Ascending aorta (tissue), 2 donors: ENCODE results near the gene GSTO1. TPM values are rescaled to one million over a fixed set of nuclear protein-coding genes. Genes with fewer than 3 reads are reported as not detected.

Source experiments
- DNase-seq, 2 donors: peaks; one replicate each; pipeline ENCODE4 v3.0.0-alpha.2; 2019; ENCODE audit warnings: low spot score in 2 of 2
- H3K27ac ChIP-seq, 2 donors: fragments of 200-600 bp; sonication (generic); one replicate each; pipeline ENCODE4 v1.5.1; 2016 to 2017; ENCODE audit warnings: mild to moderate bottlenecking in 1 of 2
- H3K27me3 ChIP-seq: fragments of 200-600 bp; sonication (generic); one replicate; pipeline ENCODE4 v1.5.1; 2017
- H3K36me3 ChIP-seq, 2 donors: fragments of 200-600 bp; sonication (generic); one replicate each; pipeline ENCODE4 v1.5.1; 2016
- H3K4me1 ChIP-seq, 2 donors: fragments of 200-600 bp; sonication (generic); one replicate each; pipeline ENCODE4 v1.5.1; 2016 to 2017; ENCODE audit warnings: mild to moderate bottlenecking in 1 of 2
- H3K4me3 ChIP-seq, 2 donors: fragments of 200-600 bp; sonication (generic); one replicate each; pipeline ENCODE4 v1.5.1; 2016 to 2017; ENCODE audit warnings: mild to moderate bottlenecking in 1 of 2
- H3K9me3 ChIP-seq, 2 donors: fragments of 200-600 bp; sonication (generic); one replicate each; pipeline ENCODE4 v1.5.1; 2016
- CTCF ChIP-seq, 3 experiments: fragments of 200-600 bp in 2 of 3; fragments of 450-650 bp in 1 of 3; sonication (generic) in 2 of 3; IDR thresholded peaks; one replicate each; pipeline ENCODE4 v1.5.1; 2016 to 2019; ENCODE audit warnings: antibody characterized with exemption in 3 of 3, mild to moderate bottlenecking in 1 of 3, moderate library complexity in 1 of 3
- intact Hi-C: fragments of 100-400 bp; cut with DNase I; formaldehyde crosslinking; loops from one replicate; pipeline ENCODE4 v1.15.1; 2023
- total RNA-seq: library from RNA; depleted of rRNA; stranded (reverse); fragments of >200 nt; gene quantifications from one replicate; pipeline ENCODE4 v1.1.0, GENCODE V29; 2016

The GSTO1 gene
- total RNA-seq, 1 donor from 2014 or later: 62.2 TPM

DNA sequence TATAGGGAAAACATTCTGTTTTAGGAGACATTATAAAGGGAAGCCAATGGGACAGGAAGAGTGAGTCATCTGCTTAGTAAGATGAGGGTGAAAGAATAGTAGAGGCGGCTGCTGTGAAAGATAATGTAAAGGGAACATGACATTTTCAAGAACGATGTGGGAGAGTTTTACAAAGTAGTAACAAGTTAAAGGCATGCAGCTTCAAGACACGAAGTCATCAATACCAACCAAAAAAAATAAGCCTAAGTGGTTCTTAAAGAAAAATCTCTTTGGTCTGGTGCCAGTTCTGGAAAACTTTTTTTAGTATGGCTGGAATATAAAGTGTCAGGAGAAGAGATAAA lies 6.1 kb downstream of the GSTO1 start:
- H3K4me3 ChIP-seq: no peak overlapping the region
- no peaks in the 10 kb centered on the region for H3K9me3 ChIP-seq
- intact Hi-C loops: no loop called here
- no peak for TF ChIP-seq CTCF (IDR thresholded peaks at IDR 0.05)
- peak overlapping the region; percentile 53 to 60 for H3K27ac ChIP-seq
- no peak for DNase-seq
- H3K27me3 ChIP-seq: no peaks in the 10 kb centered on the region
- peaks cover 0 to 21% of the 10 kb centered on the region in 2 donors for H3K4me1 ChIP-seq
- H3K36me3 ChIP-seq: peaks cover 25 to 58% of the 10 kb centered on the region in 2 donors

GRCh38 chr10:104262055-104262454 lies 7.4 kb downstream of the GSTO1 start:
- Histone ChIP-seq H3K27ac (no peak overlapping the region), H3K4me3 (no peak overlapping the region), H3K4me1 (peaks cover 0 to 12% of the 10 kb centered on the region in 2 donors), H3K36me3 (peaks cover 35 to 67% of the 10 kb centered on the region in 2 donors), H3K9me3 (no peaks in the 10 kb centered on the region), H3K27me3 (no peaks in the 10 kb centered on the region)
- no peak for DNase-seq
- intact Hi-C loops: no loop called here
- no peak for TF ChIP-seq CTCF (IDR thresholded peaks at IDR 0.05)

DNA sequence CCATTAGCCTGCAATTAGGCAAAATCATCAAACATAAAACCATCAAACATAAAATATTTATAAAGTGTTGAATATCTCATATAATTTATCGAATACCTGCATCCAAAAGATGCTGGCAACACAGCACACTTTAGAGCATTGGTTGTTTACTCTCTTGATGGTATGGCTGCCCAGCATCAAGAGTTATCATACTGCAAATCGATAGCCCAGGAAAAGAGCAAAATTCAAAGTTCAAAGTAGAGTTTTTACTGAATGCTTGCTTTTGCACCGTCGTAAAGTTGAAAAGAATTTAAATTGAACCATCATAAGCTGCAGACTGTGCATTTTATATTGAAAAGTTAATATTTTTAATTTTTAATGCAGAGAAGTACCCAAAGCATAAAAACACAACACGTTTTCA lies 10.1 kb downstream of the GSTO1 start:
- H3K36me3 ChIP-seq: peaks cover 34 to 59% of the 10 kb centered on the region in 2 donors
- intact Hi-C loops: no loop called here
- DNase-seq: no peak
- peaks cover 0 to 17% of the 10 kb centered on the region in 2 donors for H3K4me1 ChIP-seq
- H3K9me3 ChIP-seq: no peaks in the 10 kb centered on the region
- H3K4me3 ChIP-seq: no peak overlapping the region
- no peaks in the 10 kb centered on the region for H3K27me3 ChIP-seq
- no peak overlapping the region for H3K27ac ChIP-seq
- no peak for TF ChIP-seq CTCF (IDR thresholded peaks at IDR 0.05)

GRCh38 chr10:104267721-104268404 lies 13.2 kb downstream of the GSTO1 start:
- Histone ChIP-seq H3K27me3 (no peaks in the 10 kb centered on the region), H3K4me1 (peaks cover 0 to 11% of the 10 kb centered on the region in 2 donors), H3K36me3 (peaks cover 19 to 33% of the 10 kb centered on the region in 2 donors), H3K27ac (peak overlapping the region; percentile 91 to 97), H3K9me3 (no peaks in the 10 kb centered on the region), H3K4me3 (peak overlapping the region; percentile 97 to 98)
- intact Hi-C loops: loop anchor here (2.0 kb wide), 1 partner anchor 35 kb away; the partner anchor contains the start of gene CFAP43
- TF ChIP-seq CTCF (IDR thresholded peaks at IDR 0.05): no peak
- no peak for DNase-seq

DNA sequence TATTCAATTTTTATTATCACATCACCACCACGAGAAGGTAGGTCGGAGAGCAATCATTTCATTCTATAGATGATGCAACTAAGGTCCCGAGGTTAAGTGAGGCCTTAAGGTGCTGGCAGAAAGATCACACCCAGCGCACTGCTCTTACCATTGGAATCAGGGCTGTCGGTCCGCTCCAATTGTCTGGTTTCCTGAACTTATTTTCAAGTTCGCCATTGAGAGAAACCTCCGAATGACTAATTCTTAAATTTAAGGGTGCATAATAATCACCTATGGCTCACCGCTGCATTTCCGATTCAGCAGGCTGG lies 13.7 kb downstream of the GSTO1 start:
- Histone ChIP-seq H3K4me3 (peak overlapping the region; percentile 97 to 98), H3K4me1 (peaks cover 0 to 11% of the 10 kb centered on the region in 2 donors), H3K36me3 (peaks cover 19 to 29% of the 10 kb centered on the region in 2 donors), H3K9me3 (no peaks in the 10 kb centered on the region), H3K27ac (peak overlapping the region; percentile 91 to 97), H3K27me3 (no peaks in the 10 kb centered on the region)
- TF ChIP-seq CTCF (IDR thresholded peaks at IDR 0.05): no peak
- intact Hi-C loops: loop anchor here (2.0 kb wide), 1 partner anchor 36 kb away; the partner anchor contains the start of gene CFAP43
- DNase-seq: no peak
